ENCODE measurements around the gene MIGA1. TPM values are rescaled to one million over a fixed set of nuclear protein-coding genes. Genes with fewer than 3 reads are reported as not detected.
"Not testable (repeated sequence)": the region's sequence is repeated elsewhere in the genome, so short reads cannot be mapped to it uniquely, and the experiment has no call there.

The MIGA1 gene
- total RNA-seq, 1 donor from 2014 or later = 16.5 TPM

GRCh38 chr1:77783141-77783540 is 3.7 kb downstream of the MIGA1 start:
- ATAC-seq (no peak), DNase-seq (no peak)
- no peak overlapping the region for H3K27ac ChIP-seq
- no peaks in the 10 kb centered on the region for H3K9me3 ChIP-seq
- H3K36me3 ChIP-seq = peaks cover 43% of the 10 kb centered on the region
- intact Hi-C loops (cut with DNase I) = no loop called here
- no peak overlapping the region for H3K4me3 ChIP-seq
- TF ChIP-seq, protein P1, sequence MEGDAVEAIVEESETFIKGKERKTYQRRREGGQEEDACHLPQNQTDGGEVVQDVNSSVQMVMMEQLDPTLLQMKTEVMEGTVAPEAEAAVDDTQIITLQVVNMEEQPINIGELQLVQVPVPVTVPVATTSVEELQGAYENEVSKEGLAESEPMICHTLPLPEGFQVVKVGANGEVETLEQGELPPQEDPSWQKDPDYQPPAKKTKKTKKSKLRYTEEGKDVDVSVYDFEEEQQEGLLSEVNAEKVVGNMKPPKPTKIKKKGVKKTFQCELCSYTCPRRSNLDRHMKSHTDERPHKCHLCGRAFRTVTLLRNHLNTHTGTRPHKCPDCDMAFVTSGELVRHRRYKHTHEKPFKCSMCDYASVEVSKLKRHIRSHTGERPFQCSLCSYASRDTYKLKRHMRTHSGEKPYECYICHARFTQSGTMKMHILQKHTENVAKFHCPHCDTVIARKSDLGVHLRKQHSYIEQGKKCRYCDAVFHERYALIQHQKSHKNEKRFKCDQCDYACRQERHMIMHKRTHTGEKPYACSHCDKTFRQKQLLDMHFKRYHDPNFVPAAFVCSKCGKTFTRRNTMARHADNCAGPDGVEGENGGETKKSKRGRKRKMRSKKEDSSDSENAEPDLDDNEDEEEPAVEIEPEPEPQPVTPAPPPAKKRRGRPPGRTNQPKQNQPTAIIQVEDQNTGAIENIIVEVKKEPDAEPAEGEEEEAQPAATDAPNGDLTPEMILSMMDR (IDR thresholded peaks at IDR 0.05) = no peak
- H3K27me3 ChIP-seq (ENCODE audit: low read depth) = no peaks in the 10 kb centered on the region
- peaks cover 24% of the 10 kb centered on the region for H3K4me1 ChIP-seq

- DNase-seq; H3K4me3 ChIP-seq; intact Hi-C loops (cut with DNase I); H3K9me3 ChIP-seq; H3K27me3 ChIP-seq (ENCODE audit: low read depth); H3K4me1 ChIP-seq; ATAC-seq; H3K27ac ChIP-seq: not testable (repeated sequence)
- peaks cover 72% of the 10 kb centered on the region for H3K36me3 ChIP-seq
Observed at GRCh38 chr1:77786093-77786741, 6.8 kb downstream of the MIGA1 start.

DNA sequence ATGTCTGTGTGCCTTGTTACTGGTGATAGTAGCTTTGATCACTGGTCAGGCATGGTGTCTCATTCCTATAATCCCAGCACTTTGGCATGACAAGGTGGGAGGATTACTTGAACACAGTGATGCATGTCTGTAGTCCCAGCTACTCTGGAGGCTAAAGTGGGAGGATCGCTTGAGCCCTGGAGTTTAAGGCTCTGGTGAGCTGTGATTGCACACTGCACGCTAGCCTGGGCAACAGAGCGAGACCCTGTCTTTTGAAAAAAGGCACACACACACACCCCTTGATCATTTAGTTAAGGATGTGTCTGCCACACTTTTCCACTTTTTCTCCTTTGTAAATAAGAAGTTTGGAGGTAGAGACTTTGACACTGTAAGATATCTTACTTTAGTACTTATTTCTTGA is 15.1 kb downstream of the MIGA1 start:
- Histone ChIP-seq H3K9me3 (no peaks in the 10 kb centered on the region), H3K4me1 (no peaks in the 10 kb centered on the region), H3K27me3 (ENCODE audit: low read depth) (no peaks in the 10 kb centered on the region), H3K4me3 (no peak overlapping the region), H3K27ac (no peak overlapping the region), H3K36me3 (peaks cover 37% of the 10 kb centered on the region)
- DNase-seq (no peak), ATAC-seq (no peak)
- intact Hi-C loops (cut with DNase I) = no loop called here
- TF ChIP-seq, protein P1 (IDR thresholded peaks at IDR 0.05) = no peak

DNA sequence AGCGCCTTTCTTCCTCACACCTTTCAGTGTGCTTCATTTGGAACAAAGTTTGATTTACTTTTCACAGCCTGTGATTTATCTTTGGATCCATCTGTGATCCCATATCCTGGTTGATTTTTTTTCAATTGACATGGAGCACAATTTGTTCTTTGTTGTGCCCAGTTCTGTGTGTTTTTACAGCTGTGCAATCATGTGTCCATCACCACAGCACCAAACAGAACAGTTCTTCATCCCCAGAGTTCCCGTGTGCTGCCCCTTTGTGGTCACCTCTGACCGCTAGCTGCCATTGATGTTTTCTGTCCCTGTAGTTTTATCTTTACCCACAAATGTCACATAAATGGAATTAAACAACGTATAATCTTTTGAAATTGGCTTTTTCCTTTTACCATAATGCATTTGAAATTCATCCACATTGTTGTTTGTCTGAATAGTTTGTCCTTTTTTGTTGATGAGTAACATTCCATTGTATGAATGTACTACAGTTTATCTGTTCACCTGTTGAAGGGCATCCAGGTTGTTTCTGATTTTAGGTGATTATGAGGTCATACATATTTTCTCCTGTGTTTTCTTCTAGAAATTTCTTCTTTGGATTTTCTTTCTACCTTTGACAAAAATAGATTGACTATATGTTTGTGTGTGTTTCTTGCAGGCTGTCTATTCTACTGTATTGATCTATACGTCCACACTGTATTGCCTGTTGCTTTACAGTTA is 17.4 kb downstream of the MIGA1 start:
- Histone ChIP-seq H3K4me3 (no peak overlapping the region), H3K4me1 (no peaks in the 10 kb centered on the region), H3K9me3 (no peaks in the 10 kb centered on the region), H3K36me3 (peaks cover 22% of the 10 kb centered on the region), H3K27me3 (ENCODE audit: low read depth) (no peaks in the 10 kb centered on the region), H3K27ac (no peak overlapping the region)
- no peak for ATAC-seq
- TF ChIP-seq, protein P1 (IDR thresholded peaks at IDR 0.05) = no peak
- intact Hi-C loops (cut with DNase I) = no loop called here
- DNase-seq = no peak

- H3K27me3 ChIP-seq (ENCODE audit: low read depth) = no peaks in the 10 kb centered on the region
- no peaks in the 10 kb centered on the region for H3K9me3 ChIP-seq
- H3K4me3 ChIP-seq = no peak overlapping the region
- intact Hi-C loops (cut with DNase I) = no loop called here
- no peaks in the 10 kb centered on the region for H3K4me1 ChIP-seq
- ATAC-seq (no peak), DNase-seq (no peak)
- H3K36me3 ChIP-seq = peaks cover 31% of the 10 kb centered on the region
- TF ChIP-seq, protein P1 (IDR thresholded peaks at IDR 0.05) = no peak
- no peak overlapping the region for H3K27ac ChIP-seq
Observed at GRCh38 chr1:77797991-77798390, 18.5 kb downstream of the MIGA1 start.

- TF ChIP-seq, protein P1 (IDR thresholded peaks at IDR 0.05) = no peak
- intact Hi-C loops (cut with DNase I) = no loop called here
- H3K4me1 ChIP-seq = no peaks in the 10 kb centered on the region
- peaks cover 47% of the 10 kb centered on the region for H3K36me3 ChIP-seq
- no peaks in the 10 kb centered on the region for H3K9me3 ChIP-seq
- ATAC-seq (no peak), DNase-seq (no peak)
- no peak overlapping the region for H3K27ac ChIP-seq
- H3K4me3 ChIP-seq = no peak overlapping the region
- no peaks in the 10 kb centered on the region for H3K27me3 ChIP-seq (ENCODE audit: low read depth)
Observed at GRCh38 chr1:77802026-77802425, 22.6 kb downstream of the MIGA1 start.

All from lower lobe of right lung (tissue), 2 donors.